Dermis microvascular lymphatic vessel endothelial cell (primary cell): ENCODE measurements around the gene MINDY4. TPM values are rescaled to one million over a fixed set of nuclear protein-coding genes. Genes with fewer than 3 reads are reported as not detected.

Experiments
- DNase-seq, 2 donors: peaks; one replicate each; pipeline versions ENCODE4 v3.0.0 to v3.0.0-alpha.2; 2010; ENCODE audit warnings: low read depth in 2 of 2
- total RNA-seq: library from RNA; depleted of rRNA; stranded (reverse); fragments of >200 nt; gene quantifications from 2 replicates; pipeline ENCODE4 v1.2.1, GENCODE V29; 2014

Gene MINDY4
- total RNA-seq, 1 donor from 2014 or later: 1.3 TPM

DNA sequence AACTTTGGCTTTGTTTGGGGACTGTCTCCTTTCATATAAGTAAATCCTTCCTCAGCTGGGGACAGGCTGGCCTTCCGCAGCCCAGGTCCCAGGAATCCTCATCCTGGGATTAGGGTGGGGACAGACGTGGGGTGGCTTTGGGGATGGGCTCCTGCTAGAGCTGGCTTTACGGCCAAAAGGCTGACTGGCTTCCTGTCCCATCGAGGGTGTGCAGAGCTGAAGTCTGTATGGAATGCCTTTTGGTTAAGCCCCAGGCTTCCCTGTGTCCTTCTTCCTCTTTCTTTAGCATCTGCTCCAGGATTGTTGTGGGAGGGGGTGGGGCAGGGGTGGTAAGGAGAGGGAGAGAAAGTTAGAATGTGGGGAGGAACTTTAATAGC, 81.1 kb downstream of the MINDY4 start:
- no peak for DNase-seq

GRCh38 chr7:30852744-30853288, 81.6 kb downstream of the MINDY4 start:
- peak; percentile 9 to 63 for DNase-seq

- DNase-seq: peak; percentile 40 to 45
Measured at GRCh38 chr7:30853576-30853975, 82.4 kb downstream of the MINDY4 start.

DNA sequence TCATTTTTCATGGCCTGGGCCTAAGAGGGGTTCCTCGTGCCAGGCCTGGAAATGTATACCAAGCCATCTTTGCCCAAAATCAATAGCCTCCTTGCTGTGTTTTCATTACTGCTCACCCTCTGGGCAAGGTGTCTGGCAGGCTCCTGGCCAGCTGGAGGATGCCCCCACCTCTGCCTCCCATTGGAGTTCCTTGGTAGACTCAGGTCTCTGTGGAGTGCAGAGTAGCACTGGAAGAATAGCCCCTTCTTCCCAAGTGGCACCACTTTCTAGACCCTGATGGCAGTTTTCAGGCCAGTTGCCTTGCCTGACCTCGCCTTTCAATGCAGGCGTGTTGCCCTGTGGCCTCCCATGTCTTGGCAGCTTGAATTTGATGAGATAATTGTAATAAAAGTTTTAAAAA, 84.7 kb downstream of the MINDY4 start:
- no peak for DNase-seq

DNA sequence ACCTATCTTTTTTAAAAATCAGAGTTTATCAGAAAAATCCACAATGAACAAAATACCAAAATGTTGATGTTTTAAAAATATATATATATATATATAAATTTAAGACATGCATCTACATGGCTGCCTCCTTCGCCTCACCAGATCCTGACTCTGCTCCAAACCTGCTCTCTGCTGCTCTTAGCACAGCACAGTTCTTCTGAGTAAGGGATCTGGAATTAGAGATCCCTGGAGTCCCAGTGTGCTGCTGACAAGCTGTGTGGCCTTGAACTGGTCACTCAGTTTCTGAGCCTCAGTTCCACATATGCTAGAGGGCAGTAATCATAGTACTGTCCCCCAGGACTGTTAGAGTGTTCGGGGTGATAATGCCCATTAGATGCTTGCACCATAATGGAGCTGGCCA, 87.4 kb downstream of the MINDY4 start:
- no peak for DNase-seq

DNA sequence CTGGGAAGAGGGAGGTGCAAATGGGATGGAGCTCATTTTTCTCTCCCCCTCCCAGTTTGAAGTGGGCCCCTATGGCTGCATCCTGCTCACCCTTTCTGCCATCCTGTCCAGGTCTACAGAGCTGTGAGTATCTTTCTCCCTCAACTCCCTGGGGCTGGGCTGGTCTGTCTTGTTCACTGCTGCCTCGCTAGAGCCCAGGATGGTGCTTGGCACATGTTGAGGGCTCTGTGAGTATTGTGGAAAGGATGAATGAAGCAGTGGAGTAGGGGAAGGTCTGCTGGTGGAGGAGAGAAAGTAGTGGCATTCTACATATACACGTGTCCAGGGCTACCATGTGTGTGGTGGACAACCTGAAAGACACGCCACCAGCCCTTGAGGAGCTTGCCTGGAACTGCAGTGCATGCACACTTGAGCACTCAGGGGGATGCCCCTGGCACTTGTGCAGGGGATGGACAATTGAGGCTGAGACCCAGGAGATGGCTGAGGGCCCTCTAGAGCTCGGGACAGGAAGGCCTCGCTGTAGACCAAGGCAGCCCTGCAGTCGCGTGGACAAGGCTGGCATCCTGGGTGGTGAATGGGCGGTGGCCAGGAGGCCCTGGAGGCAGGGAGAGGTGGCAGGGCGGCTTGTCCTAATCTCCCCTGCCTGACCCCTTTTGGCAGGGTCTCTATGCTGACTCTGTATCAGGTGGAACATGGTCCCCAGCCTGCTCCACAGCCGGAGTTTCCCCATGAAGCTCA, 88.2 kb downstream of the MINDY4 start:
- DNase-seq: no peak

DNA sequence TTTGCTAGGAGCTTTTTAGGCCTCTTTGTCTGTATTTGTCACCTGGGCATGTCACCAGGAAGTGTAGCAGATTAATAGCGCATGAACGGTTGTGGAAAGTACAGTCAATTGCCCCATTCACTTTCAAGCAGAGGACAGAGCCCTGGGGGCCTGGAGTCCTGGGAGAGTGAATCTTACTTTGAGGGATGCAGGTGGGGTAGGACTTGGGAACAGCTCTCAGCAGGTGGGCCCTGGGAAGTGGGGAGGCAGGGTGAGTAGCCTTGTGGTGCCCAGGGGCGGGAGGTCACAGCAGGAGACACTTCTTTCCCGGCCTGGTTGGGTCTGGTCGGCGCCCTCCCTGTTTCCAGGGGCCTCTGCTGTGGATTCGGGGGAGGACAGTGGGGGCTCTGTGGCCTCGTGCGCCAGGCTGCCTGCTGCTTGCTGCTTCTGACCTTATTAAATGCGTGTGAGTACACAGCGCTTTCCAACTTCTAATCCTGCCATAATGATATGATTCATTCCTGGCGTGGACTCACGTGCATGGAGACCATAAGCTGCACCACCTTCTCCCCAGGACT, 88.8 kb downstream of the MINDY4 start:
- DNase-seq: no peak

- DNase-seq: no peak
Measured at GRCh38 chr7:30861612-30862011, 90.4 kb downstream of the MINDY4 start.

DNA sequence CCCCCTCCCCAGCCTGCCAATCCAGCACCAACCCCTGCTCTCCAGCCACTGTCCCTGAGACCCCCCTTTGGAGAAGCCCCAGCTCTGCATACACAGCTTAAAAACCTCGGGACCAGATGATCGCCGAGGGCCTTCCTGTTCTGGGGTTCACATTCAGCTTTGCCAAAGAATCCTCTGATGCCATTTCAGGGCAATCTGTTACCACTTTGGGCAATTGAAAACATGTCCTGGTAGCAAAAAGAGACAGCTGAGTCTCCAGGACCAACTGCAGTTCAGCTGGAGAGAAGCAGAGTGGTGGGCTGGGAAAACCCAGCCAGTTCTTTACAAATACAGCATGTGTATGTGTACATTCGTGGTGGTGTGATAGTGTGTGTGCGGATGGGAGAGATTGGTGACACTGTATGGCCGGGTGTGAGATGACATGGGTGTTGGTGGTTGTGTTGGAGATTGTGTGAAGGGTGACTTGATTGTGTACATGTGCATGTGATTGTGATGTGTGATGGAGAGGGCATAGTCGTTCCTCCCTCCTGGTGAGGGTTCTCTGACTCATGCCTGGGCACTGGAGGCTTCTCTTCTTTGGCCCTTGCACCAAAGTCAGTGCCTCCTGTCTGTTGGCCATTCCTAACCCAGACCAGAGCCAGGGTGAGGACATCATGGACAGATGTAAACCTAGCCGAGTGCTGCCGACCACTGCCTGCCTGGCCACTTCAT, 91.9 kb downstream of the MINDY4 start:
- no peak for DNase-seq

GRCh38 chr7:30863706-30864035, 92.5 kb downstream of the MINDY4 start:
- peak in 1 of 2 donors; percentile 53 for DNase-seq

- no peak for DNase-seq
Measured at GRCh38 chr7:30864101-30864500, 92.9 kb downstream of the MINDY4 start.

GRCh38 chr7:30865076-30865475, 93.9 kb downstream of the MINDY4 start:
- DNase-seq: no peak

DNA sequence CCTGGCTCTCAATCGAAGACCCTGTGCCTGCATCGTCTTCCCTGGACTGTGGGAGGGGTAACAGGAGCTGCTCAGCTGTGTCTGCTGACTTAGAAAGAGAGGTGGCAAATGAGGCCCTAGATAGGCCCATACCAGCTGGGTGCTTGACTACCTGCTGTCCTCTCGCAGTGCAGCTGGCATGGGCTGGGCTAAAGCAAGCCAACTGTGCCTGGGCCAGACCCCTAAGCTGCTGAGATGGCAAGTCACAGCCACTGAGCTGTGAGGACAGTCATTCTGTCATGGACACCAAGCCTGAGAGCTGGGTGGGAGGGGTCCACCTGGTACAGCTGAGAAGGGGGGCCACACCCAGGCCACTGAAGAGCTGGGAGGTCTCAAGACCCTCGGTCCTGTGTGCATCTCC, 94.6 kb downstream of the MINDY4 start:
- no peak for DNase-seq

DNA sequence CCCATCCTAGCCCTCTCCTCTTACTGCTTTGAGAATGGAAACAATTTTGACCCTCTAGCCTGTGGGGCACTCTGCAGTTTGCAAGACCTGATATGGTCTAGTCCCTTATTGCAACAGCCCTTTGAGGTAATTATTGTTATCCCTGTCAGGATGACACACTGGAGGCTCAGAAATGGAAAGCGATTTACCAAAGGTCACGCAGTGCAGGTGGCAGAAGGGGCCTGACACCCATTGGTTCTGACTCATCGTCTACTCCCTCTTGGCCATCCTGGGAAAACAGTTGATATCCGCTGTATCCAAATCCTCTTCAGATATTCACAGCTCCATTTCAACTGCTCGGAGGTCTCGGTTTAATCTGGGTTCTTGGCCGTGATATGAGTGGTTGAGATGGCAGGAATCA, 95.7 kb downstream of the MINDY4 start:
- DNase-seq: peak; percentile 62 to 76

GRCh38 chr7:30867483-30867882, 96.3 kb downstream of the MINDY4 start:
- DNase-seq: no peak

- peak; percentile 49 to 86 for DNase-seq
Measured at GRCh38 chr7:30869794-30870611, 98.8 kb downstream of the MINDY4 start.

- no peak for DNase-seq
Measured at GRCh38 chr7:30870821-30871518, 99.8 kb downstream of the MINDY4 start.

- no peak for DNase-seq
Measured at GRCh38 chr7:30871655-30872054, 100.4 kb downstream of the MINDY4 start.

- no peak for DNase-seq
Measured at GRCh38 chr7:30873207-30873606, 102.0 kb downstream of the MINDY4 start.

- peak in 1 of 2 donors; percentile 10 for DNase-seq
Measured at GRCh38 chr7:30873656-30874055, 102.4 kb downstream of the MINDY4 start.

- DNase-seq: no peak
Measured at GRCh38 chr7:30874656-30875302, 103.6 kb downstream of the MINDY4 start.
